Upper lobe of left lung (tissue), 6 donors: Measurements from ENCODE around the gene ZNF23. TPM values are rescaled to one million over a fixed set of nuclear protein-coding genes. Genes with fewer than 3 reads are reported as not detected.

Source experiments
- ATAC-seq, 2 donors: fragments of 200-7000 bp; cut with Tn5 transposase; one replicate each; pipeline ENCODE4 v1.9.1; 2022; ENCODE audit warnings: mild to moderate bottlenecking in 2 of 2, moderate library complexity in 2 of 2; ENCODE audit not compliant: low FRiP score in 2 of 2
- DNase-seq, 2 donors: peaks; one replicate each; pipeline ENCODE4 v3.0.0-alpha.2; 2019 to 2020
- H3K27ac ChIP-seq, 4 donors: fragments of 200-600 bp; sonication (generic); one replicate each; pipeline ENCODE4 v1.5.1; 2016 to 2019
- H3K27me3 ChIP-seq, 4 donors: fragments of 200-600 bp; sonication (generic); one replicate each; pipeline ENCODE4 v1.5.1; 2017 to 2019
- H3K36me3 ChIP-seq, 4 donors: fragments of 200-600 bp; sonication (generic); one replicate each; pipeline ENCODE4 v1.5.1; 2016 to 2019
- H3K4me1 ChIP-seq, 4 donors: fragments of 200-600 bp; sonication (generic); one replicate each; pipeline ENCODE4 v1.5.1; 2018 to 2019
- H3K4me3 ChIP-seq, 4 donors: fragments of 200-600 bp; sonication (generic); one replicate each; pipeline ENCODE4 v1.5.1; 2017 to 2019; ENCODE audit warnings: mild to moderate bottlenecking in 2 of 4, moderate library complexity in 1 of 4
- H3K9me3 ChIP-seq, 4 donors: fragments of 200-600 bp; sonication (generic); one replicate each; pipeline ENCODE4 v1.5.1; 2018 to 2019
- EP300 ChIP-seq, 4 donors: sonication (generic); formaldehyde crosslinking; IDR thresholded peaks; one replicate each; pipeline ENCODE4 v1.5.1; 2017; ENCODE audit warnings: antibody characterized with exemption in 4 of 4, control low read depth in 2 of 4
- POLR2A ChIP-seq, 4 donors: fragments of 450-650 bp; IDR thresholded peaks; one replicate each; pipeline ENCODE4 v1.5.1; 2016 to 2017; ENCODE audit warnings: antibody characterized with exemption in 4 of 4, mild to moderate bottlenecking in 2 of 4
- POLR2AphosphoS5 ChIP-seq, 2 donors: sonication (generic); formaldehyde crosslinking; IDR thresholded peaks; one replicate each; pipeline ENCODE4 v1.5.1; 2017; ENCODE audit warnings: antibody characterized with exemption in 2 of 2
- WGBS, 2 donors: methylation state at CpG; one replicate each; pipeline ENCODE4 v1.1.5; 2017 to 2018; 5-methylcytosine and 5-hydroxymethylcytosine counted together
- total RNA-seq, 6 donors: library from RNA; depleted of rRNA in 4 of 6; stranded (reverse); fragments of >200 nt in 4 of 6; gene quantifications; one replicate each; pipeline versions ENCODE4 v1.1.0 to v1.2.1, GENCODE V29; 2016 to 2021
- TF ChIP-seq, protein P1 (sequence below), 6 experiments: fragments of 450-650 bp in 4 of 6; fragments of 200-600 bp in 2 of 6; sonication (generic) in 2 of 6; IDR thresholded peaks; one replicate each; pipeline ENCODE4 v1.5.1; 2016 to 2019; ENCODE audit warnings: antibody characterized with exemption in 6 of 6
- donor health status: DM: no; HTN: no; CAD: no; lungs with moderate emphysema.
- donor health status: DM: no; HTN: yes; CAD: no; lungs with severe emphysema.

The ZNF23 gene
- total RNA-seq, 6 donors from 2014 or later = 7.1 to 28.3 (median 12.5) TPM

DNA sequence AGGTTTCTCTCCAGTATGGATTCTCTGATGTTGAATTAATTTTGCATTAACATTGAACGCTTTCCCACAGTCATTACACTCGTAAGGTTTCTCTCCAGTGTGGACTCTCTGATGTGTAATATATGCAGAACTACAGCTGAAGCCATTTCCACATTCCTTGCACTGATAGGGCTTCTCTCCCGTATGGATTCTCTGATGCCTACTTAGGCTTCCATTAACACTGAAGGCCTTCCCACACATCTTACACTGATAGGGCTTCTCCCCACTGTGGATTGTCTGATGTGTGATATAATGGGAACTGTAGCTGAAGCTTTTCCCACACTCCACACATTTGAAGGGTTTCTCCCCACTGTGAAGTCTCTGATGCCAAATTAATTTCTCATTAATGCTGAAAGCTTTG, 13.0 kb downstream of the ZNF23 start:
- H3K4me1 ChIP-seq = no peaks in the 10 kb centered on the region
- no peak for DNase-seq
- H3K9me3 ChIP-seq = peaks cover 56 to 83% (median 80%) of the 10 kb centered on the region in 4 donors
- no peak for ATAC-seq
- no peak overlapping the region for H3K27ac ChIP-seq
- peaks cover 32 to 63% (median 58%) of the 10 kb centered on the region in 4 donors for H3K36me3 ChIP-seq
- TF ChIP-seq, protein P1, sequence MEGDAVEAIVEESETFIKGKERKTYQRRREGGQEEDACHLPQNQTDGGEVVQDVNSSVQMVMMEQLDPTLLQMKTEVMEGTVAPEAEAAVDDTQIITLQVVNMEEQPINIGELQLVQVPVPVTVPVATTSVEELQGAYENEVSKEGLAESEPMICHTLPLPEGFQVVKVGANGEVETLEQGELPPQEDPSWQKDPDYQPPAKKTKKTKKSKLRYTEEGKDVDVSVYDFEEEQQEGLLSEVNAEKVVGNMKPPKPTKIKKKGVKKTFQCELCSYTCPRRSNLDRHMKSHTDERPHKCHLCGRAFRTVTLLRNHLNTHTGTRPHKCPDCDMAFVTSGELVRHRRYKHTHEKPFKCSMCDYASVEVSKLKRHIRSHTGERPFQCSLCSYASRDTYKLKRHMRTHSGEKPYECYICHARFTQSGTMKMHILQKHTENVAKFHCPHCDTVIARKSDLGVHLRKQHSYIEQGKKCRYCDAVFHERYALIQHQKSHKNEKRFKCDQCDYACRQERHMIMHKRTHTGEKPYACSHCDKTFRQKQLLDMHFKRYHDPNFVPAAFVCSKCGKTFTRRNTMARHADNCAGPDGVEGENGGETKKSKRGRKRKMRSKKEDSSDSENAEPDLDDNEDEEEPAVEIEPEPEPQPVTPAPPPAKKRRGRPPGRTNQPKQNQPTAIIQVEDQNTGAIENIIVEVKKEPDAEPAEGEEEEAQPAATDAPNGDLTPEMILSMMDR (IDR thresholded peaks at IDR 0.05) = no peak
- TF ChIP-seq POLR2A (IDR thresholded peaks at IDR 0.05) = no peak
- no peak for TF ChIP-seq EP300 (IDR thresholded peaks at IDR 0.05)
- no peak for TF ChIP-seq POLR2AphosphoS5 (IDR thresholded peaks at IDR 0.05)
- no peak overlapping the region for H3K4me3 ChIP-seq
- WGBS, 2 donors = 96 to 99% methylated on average over 3 of the region's 3 CpGs
- H3K27me3 ChIP-seq = no peaks in the 10 kb centered on the region

GRCh38 chr16:71448274-71448866, 13.7 kb downstream of the ZNF23 start:
- Histone ChIP-seq H3K36me3 (peaks cover 28 to 57% (median 52%) of the 10 kb centered on the region in 4 donors), H3K9me3 (peaks cover 56 to 89% (median 85%) of the 10 kb centered on the region in 4 donors), H3K27me3 (no peaks in the 10 kb centered on the region), H3K4me3 (no peak overlapping the region), H3K4me1 (no peaks in the 10 kb centered on the region), H3K27ac (no peak overlapping the region)
- DNase-seq (no peak), ATAC-seq (no peak)
- WGBS, 2 donors = 97 to 99% methylated on average over 7 of the region's 7 CpGs
- no peak for TF ChIP-seq EP300 (IDR thresholded peaks at IDR 0.05)
- TF ChIP-seq, protein P1 (IDR thresholded peaks at IDR 0.05) = no peak
- no peak for TF ChIP-seq POLR2AphosphoS5 (IDR thresholded peaks at IDR 0.05)
- no peak for TF ChIP-seq POLR2A (IDR thresholded peaks at IDR 0.05)

DNA sequence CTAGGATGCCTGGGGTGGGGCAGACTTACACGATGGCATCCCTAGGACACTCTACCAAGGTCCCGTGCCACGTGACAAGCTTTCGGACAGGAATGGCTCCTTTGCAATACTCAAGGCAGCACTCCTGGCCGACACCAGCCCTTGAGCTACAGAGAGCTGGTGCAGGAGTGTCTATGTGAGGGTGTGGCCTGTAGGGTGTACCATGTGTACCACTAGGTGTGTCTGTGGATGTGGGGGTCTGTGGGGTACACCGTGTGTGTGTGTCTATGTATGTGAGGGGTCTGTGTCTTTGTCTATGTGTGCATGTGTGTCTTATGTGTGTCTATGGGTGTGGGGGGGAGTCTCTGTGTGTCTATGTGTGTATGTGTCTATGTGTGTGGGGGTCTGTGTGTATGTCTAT, 18.3 kb downstream of the ZNF23 start:
- Histone ChIP-seq H3K9me3 (peaks cover 33 to 64% (median 50%) of the 10 kb centered on the region in 4 donors), H3K4me3 (no peak overlapping the region), H3K4me1 (no peaks in the 10 kb centered on the region), H3K36me3 (peaks cover 2 to 10% (median 6%) of the 10 kb centered on the region in 4 donors), H3K27me3 (no peaks in the 10 kb centered on the region), H3K27ac (no peak overlapping the region)
- WGBS, 2 donors = 92 to 100% methylated on average over 6 of the region's 6 CpGs
- DNase-seq (no peak), ATAC-seq (peak in 1 of 2 donors; percentile 3)
- TF ChIP-seq, protein P1 (IDR thresholded peaks at IDR 0.05) = no peak
- TF ChIP-seq POLR2A (IDR thresholded peaks at IDR 0.05) (no peak), EP300 (IDR thresholded peaks at IDR 0.05) (no peak), POLR2AphosphoS5 (IDR thresholded peaks at IDR 0.05) (no peak)

- Histone ChIP-seq H3K27me3 (no peaks in the 10 kb centered on the region), H3K4me3 (no peak within 1 kb of the TSS), H3K4me1 (no peaks in the 10 kb centered on the region), H3K9me3 (peaks cover 18 to 47% (median 33%) of the 10 kb centered on the region in 4 donors), H3K27ac (no peak within 1 kb of the TSS), H3K36me3 (no peaks in the 10 kb centered on the region)
- 83 to 85% methylated on average over 13 of the region's 13 CpGs for WGBS, 2 donors
- TF ChIP-seq EP300 (IDR thresholded peaks at IDR 0.05) (no peak), POLR2AphosphoS5 (IDR thresholded peaks at IDR 0.05) (no peak), POLR2A (IDR thresholded peaks at IDR 0.05) (no peak)
- TF ChIP-seq, protein P1 (IDR thresholded peaks at IDR 0.05) = no peak
- DNase-seq (no peak), ATAC-seq (no peak)
These were observed 20.0 kb downstream of the ZNF23 start, which contains the start of gene TLE7 for GRCh38 chr16:71442051-71442440. TLE7 (minus strand) TSS chr16:71442054; CDS start chr16:71433324, 8,730 bp downstream.
